HG03342 (cell line): Measurements from ENCODE around the gene ARRB1.
"Not testable (repeated sequence)": the region's sequence is repeated elsewhere in the genome, so short reads cannot be mapped to it uniquely, and the experiment has no call there.

ENCODE experiments used
- ATAC-seq: cut with Tn5 transposase; IDR thresholded peaks from one replicate; pipeline ENCODE4 v1.9.1; 2021; ENCODE audit warnings: mild to moderate bottlenecking, moderate library complexity; ENCODE audit not compliant: unreplicated experiment

The ARRB1 gene

DNA sequence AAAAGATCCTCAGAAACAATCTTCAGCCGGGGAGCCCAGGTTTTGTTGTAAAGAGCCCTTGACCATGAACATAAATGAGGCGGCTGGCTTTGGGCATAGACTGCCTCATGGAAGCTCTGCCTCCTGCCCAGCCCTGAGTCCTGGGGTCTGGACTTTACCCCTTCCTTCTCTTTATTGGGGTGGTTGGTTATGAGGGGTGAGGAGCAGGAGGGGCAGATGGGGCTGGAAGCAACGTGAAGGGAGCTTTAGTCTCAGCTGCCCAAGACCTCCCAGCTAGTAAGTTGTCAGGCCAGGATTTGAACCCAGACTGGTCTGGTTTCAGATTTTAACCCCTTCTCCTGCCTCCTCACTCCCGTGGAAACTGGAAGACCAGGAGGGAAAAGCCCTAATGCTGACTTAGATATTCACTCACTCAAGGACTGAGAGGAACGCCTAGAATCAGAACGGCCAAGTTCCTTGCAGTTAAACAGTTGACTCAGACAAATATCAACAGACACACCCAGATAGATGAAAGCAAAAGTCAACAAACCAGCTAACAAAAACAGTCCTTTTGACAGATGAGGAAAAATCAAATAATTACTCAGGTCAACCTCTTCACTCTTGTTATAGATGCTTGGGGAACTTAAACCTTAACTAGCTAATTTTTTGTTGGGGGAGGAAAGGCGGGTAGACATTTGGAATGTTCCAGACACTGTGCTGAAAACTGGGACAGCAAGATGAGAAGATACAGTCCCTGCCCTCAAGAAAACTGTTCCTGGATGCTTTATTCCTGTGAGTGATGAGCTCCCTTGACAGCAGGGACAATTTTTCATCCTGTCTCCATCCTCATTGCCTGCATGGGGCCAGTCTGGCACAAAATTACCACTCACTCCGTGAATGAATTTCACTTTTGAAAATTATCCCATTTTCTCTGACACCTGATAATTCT is 20.8 kb upstream of the ARRB1 start:
- no peak for ATAC-seq

GRCh38 chr11:75369560-75370255 is 18.2 kb upstream of the ARRB1 start:
- no peak for ATAC-seq

GRCh38 chr11:75366826-75367225 is 15.4 kb upstream of the ARRB1 start:
- ATAC-seq: not testable (repeated sequence)

DNA sequence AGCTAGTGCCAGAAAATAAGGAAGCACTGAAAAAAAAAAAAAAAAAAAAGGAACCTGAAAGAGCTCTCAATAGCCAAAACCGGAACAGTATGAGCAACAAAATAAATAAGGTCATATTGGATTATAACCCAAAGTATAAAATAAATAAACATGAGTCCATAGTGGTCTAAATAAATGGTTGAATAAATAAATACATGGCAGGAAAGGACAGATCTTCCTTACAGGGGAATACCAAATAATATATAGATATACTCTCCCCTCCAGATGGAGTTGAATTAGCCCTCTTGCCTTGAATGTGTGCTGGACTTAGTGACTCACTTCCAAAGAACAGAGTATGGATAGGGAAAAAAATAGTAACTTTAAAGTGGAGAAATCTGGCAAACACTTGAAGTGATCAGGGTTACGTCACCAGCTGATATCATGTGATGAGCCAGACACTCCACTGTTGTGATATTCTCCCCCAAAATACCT is 14.3 kb upstream of the ARRB1 start:
- ATAC-seq: no peak

GRCh38 chr11:75362285-75362684 is 10.8 kb upstream of the ARRB1 start:
- ATAC-seq: not testable (repeated sequence)

DNA sequence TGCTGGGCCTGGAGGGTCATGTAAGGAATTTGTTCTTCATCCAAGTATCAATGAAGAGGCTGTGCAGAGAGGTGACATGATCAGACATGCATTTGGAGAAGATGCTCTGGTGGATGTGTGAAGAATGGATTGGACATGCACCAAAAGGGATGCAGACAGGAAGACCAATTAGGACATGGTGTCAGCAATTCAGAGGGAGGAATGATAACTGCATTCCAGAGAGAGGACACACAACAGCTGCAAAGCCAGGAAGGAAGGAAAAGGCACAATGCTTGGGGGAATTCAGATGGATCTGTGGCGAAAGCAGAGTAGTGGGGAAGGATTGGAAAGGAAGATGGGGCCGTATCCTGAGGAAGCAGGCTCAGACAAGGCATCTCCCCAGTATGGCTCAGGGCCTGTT is 5.2 kb upstream of the ARRB1 start:
- ATAC-seq: no peak

GRCh38 chr11:75355051-75355450 is 3.6 kb upstream of the ARRB1 start:
- no peak for ATAC-seq

GRCh38 chr11:75352588-75353206 is 1.2 kb upstream of the ARRB1 start:
- ATAC-seq: no peak

DNA sequence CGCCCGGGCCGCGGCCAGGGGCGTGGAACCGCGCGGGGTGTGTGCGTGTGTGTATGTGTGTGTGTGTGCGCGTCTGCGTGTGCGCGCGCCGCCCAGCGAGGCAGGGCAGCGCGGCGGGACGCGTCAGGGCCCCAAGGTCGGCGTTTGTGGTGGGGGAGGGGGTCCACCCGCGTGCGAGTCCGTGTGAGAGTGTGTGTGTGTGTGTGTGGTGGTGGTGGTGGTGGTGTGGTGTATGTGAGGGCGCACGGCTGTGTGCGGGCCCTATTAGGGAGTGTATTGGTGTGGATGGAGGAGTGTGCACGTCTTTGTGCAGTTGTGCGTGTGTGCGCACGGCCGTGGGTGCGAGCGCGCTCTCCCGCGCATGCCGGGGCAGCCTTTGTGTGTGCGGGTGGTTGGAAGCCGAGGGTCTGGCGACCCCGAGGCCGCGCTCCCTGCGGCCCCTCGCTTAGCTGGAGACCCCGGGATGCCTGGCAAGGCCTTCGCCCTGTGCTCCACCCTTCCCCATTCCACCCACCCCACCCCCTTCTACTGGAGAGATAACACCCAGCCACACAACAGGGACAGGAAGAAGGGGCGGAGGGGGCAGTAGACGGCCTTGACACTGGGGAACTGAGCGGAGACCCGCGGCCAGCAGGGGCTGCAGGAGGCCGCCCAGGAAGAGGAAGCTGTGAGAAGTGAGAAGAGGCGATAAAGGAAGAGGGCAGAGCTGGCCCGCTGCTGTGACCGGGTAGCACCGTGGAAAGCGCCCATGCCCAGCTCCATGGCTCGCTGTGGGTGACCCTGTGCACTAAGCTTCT is 528 bp upstream of the ARRB1 start:
- ATAC-seq: no peak

DNA sequence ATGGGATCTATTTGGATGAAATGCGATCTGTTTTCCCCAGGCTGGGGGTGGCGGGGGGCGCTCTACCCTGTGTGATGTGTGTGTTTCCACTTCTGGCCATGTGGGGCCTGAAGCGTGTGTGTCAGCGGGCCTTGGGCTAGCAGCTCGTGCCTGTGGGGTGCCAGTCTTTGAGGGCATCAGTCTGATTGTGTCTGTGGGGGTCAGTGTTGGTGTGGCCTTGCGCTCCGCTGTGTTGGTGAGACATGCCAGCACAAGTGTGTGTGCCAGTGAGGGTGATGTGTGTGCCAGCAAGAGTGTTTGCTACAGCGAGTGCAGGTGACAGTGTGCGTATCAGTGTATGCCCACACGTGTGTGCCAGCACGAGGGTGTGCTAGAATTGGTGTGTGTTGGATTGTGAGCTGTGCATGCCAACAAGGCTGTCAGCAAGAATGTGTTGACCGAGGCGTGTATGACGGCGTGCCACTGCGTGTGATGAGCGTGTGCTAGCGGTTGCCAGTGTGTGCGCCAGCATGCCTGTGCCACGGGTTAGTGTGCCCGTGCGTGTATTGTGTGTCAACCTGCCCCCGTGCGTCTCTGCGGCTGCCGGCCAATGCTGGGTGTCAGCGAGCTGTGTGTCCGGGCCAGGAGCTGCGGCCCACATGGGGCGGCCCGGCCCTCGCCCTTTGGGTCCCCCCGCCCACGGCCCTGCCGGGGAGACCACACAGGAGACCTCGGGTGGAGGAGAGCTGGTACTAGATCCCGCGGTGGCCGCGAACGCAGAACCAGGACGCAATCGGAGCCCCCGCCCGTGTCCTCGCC is 519 bp downstream of the ARRB1 start:
- no peak for ATAC-seq

GRCh38 chr11:75350122-75350742 is 1.2 kb downstream of the ARRB1 start:
- ATAC-seq: no peak

DNA sequence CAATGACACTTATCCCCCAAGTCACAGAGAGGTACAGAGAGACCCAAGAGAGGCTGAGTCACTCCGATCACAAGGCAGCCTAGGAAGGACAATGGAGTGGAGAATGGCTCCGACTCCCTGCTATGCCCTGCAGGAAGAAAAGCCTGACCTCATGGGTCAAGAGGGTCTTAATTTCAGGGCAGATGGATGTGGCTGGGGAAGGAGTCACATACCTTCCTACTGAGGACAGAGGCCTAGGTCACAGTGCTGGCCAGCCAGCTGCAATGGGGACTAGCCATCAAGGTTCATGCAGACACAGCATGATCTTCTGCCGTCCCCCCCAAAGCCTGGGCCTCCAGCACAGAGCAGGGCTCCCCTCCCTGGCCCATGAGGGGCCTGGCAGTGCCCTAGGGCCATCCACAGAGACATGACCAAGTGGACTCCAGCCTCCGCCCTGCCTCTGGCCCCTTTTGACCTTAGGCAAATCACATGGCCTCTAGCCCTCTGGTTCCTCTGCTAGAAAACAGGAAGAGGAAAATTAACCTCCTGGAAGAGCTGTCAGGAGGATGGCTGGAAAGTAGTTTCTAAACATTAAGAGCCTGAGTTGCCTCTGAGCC is 1.8 kb downstream of the ARRB1 start:
- ATAC-seq: no peak

DNA sequence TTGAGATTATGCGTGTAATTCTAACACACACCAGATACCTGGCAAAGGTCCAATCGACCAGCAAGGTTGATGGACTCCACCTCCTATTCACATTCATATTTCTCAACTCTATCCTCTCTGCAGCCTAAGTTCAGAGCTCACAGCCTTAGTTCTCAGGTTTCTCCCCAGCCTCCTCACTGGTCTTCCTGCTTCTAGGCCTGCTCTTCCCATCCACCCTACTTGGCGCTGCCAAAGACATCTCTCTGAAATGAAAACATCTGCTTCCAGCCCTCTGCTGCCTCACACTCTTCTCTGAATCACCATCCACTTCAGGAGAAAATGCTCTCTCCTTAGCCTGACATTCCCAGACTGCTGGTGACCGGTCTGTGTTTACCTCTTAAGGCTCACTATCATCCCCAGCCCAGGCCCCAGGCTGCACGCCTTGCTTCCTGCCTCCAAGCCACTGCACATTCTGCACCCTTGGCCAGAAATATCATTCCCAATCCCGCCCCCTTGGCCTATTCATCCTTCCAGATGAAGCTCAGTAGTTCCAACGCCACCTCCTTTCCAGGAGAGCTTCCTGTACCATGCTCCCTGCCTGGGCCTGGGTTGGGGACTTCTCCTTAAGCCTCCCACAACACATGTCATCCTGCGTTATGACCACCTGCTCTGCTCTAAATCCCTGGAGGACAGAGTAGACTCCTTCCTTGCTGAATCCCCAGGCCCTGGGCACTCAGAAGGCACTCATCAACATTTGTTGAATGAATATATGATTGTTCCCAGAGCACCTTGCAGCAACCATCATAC is 3.5 kb downstream of the ARRB1 start:
- ATAC-seq: no peak

- ATAC-seq: no peak
These were observed 4.4 kb downstream of the ARRB1 start for GRCh38 chr11:75346912-75347647.

GRCh38 chr11:75346296-75346695 is 5.2 kb downstream of the ARRB1 start:
- no peak for ATAC-seq

- ATAC-seq: no peak
These were observed 5.9 kb downstream of the ARRB1 start for GRCh38 chr11:75345455-75346160.
